Panc1 (cell line): ENCODE results near the gene HOXA11.

ENCODE experiments used
- CTCF ChIP-seq: fragments of 450-650 bp; IDR thresholded peaks from 2 replicates; pipeline ENCODE4 v1.5.1; 2017; ENCODE audit warnings: mild to moderate bottlenecking
- REST ChIP-seq, 2 experiments: IDR thresholded peaks; 2 replicates each; pipeline ENCODE4 v1.6.1; 2011 to 2012; ENCODE audit warnings: low read depth in 2 of 2, control low read depth in 1 of 2, low read length in 1 of 2, mild to moderate bottlenecking in 1 of 2, moderate library complexity in 1 of 2; ENCODE audit not compliant: insufficient read depth in 1 of 2
- SIN3A ChIP-seq: IDR thresholded peaks from 2 replicates; pipeline ENCODE4 v1.6.1; 2012; ENCODE audit warnings: low read depth, mild to moderate bottlenecking, low read length, moderate library complexity, borderline replicate concordance; ENCODE audit not compliant: insufficient read depth

GRCh38 chr7:27204851-27205322 lies 19.9 kb upstream of the HOXA11 start:
- no peak for TF ChIP-seq CTCF
- TF ChIP-seq REST (IDR thresholded peaks at IDR 0.05; ENCODE audit: insufficient read depth in 1 of 2, low read depth in 2 of 2, low read length in 1 of 2) = no peak
- TF ChIP-seq SIN3A = no peak
